Calu3 (cell line): ENCODE measurements around the gene ADAT3. TPM values are rescaled to one million over a fixed set of nuclear protein-coding genes. Genes with fewer than 3 reads are reported as not detected.

ENCODE experiments used
- BruUV-seq: library from RNA; stranded (reverse); fragments of 400-500 nt; replicated peaks from 2 replicates; lab custom pipeline; 2021; lab: Mats Ljungman, UMichigan
- CTCF ChIA-PET: fragments of 300-600 bp; sonication (Branson Sonifier 250); formaldehyde crosslinking; loops from one replicate; lab custom pipeline; 2022; ENCODE audit warnings: antibody characterized with exemption; lab: Charles Lee
- DNase-seq: peaks from one replicate; pipeline ENCODE4 v3.0.0; 2022
- H3K27ac Mint-ChIP-seq: one replicate; pipeline ENCODE4 v1.8.0; 2022; ENCODE audit warnings: mixed read lengths; ENCODE audit not compliant: unreplicated experiment
- H3K27me3 Mint-ChIP-seq: one replicate; pipeline ENCODE4 v1.8.0; 2022; ENCODE audit warnings: mixed read lengths; ENCODE audit not compliant: unreplicated experiment
- H3K36me3 Mint-ChIP-seq: one replicate; pipeline ENCODE4 v1.8.0; 2022; ENCODE audit warnings: mild to moderate bottlenecking, moderate library complexity, mixed read lengths; ENCODE audit not compliant: insufficient read depth, unreplicated experiment
- H3K4me1 Mint-ChIP-seq: one replicate; pipeline ENCODE4 v1.8.0; 2022; ENCODE audit warnings: mild to moderate bottlenecking, low read depth, mixed read lengths; ENCODE audit not compliant: unreplicated experiment
- H3K4me3 Mint-ChIP-seq: one replicate; pipeline ENCODE4 v1.8.0; 2022; ENCODE audit warnings: mild to moderate bottlenecking, low read depth, moderate library complexity, mixed read lengths; ENCODE audit not compliant: unreplicated experiment
- H3K9me3 Mint-ChIP-seq: one replicate; pipeline ENCODE4 v1.8.0; 2022; ENCODE audit warnings: low read depth, mixed read lengths; ENCODE audit not compliant: unreplicated experiment
- CTCF ChIP-seq: fragments of 200-600 bp; IDR thresholded peaks from one replicate; pipeline ENCODE4 v1.8.0; 2022; ENCODE audit warnings: antibody characterized with exemption; ENCODE audit not compliant: unreplicated experiment
- intact Hi-C: fragments of 100-400 bp; cut with micrococcal nuclease; formaldehyde crosslinking; loops from one replicate; pipeline ENCODE4 v1.10.0; 2022; ENCODE audit not compliant: unreplicated experiment
- total RNA-seq: library from RNA; stranded (reverse); gene quantifications from 2 replicates; pipeline ENCODE4 v1.2.3, GENCODE V29; 2022

The ADAT3 gene
- total RNA-seq, 1 experiment from 2014 or later, result 6.7 TPM

DNA sequence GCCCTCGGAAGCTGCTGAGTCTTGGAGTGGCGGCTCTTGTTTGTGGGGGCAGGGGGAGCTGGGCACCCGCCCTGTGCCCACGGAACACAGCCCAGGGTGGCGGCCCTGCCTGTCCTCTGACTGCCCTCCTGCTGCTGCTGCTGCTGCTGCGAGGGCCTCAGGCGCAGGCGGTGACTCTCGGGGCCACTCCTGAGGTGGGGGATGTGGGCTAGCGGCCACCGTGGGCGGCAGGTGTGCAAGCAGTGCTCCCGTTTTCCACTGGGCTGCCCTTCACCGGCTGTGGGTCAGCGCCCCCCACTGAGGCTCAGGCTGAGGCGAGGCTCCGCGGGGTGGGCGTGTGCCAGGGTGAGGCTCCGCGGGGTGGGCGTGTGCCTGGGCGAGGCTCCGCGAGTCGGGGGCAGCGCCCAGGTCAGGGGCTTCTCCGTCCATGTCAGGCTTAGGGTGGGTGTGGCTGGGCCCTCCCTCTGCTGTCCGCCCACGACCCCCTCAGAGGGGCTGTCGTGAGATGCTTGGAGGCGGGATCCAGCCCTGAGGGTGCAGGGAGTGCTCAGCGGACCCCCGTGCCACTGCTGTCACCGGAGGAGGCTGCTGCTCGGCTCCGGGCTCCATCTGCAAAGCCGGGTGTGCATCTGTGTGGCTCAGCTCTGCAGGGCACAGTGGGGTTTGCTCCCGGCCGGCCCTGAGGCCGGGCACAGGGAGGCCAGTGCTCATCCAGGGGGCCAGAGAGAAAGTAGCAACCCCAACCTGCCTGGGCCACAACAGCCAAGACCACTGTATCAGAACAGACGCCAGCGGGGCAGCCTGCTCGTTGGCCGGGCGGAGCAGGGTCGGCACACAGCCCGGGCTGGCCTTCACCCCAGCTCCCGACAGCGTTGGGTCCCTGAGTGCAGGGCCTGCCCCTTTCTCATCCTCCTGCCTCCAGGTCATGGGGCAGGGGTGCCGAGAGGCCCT, 50.2 kb downstream of the ADAT3 start:
- Mint-ChIP-seq H3K4me3 (no peak overlapping the region), H3K27ac (no peak overlapping the region), H3K4me1 (no peaks in the 10 kb centered on the region), H3K36me3 (peaks cover 10% of the 10 kb centered on the region), H3K27me3 (no peaks in the 10 kb centered on the region), H3K9me3 (no peaks in the 10 kb centered on the region)
- CTCF ChIA-PET, result interaction anchor here (0.6 to 1.0 kb wide), 2 partner anchors 7 to 52 kb away, joined by 4 read pairs; no protein-coding TSS in a partner anchor
- intact Hi-C loops, result no loop called here
- no peak for DNase-seq
- no peak for TF ChIP-seq CTCF
- no TSS peak for BruUV-seq

- CTCF ChIA-PET, result interaction anchor here (1.0 kb wide), 1 partner anchor 8 kb away, joined by 4 read pairs; no protein-coding TSS in a partner anchor
- H3K36me3 Mint-ChIP-seq, result peaks cover 10% of the 10 kb centered on the region
- no peak for TF ChIP-seq CTCF
- intact Hi-C loops, result no loop called here
- H3K9me3 Mint-ChIP-seq, result no peaks in the 10 kb centered on the region
- H3K27ac Mint-ChIP-seq, result no peak overlapping the region
- BruUV-seq, result no TSS peak
- no peaks in the 10 kb centered on the region for H3K4me1 Mint-ChIP-seq
- H3K4me3 Mint-ChIP-seq, result no peak overlapping the region
- H3K27me3 Mint-ChIP-seq, result no peaks in the 10 kb centered on the region
- DNase-seq, result no peak
Observed at GRCh38 chr19:1956122-1956494, 50.9 kb downstream of the ADAT3 start.

GRCh38 chr19:1956868-1957492, 51.8 kb downstream of the ADAT3 start:
- no peaks in the 10 kb centered on the region for H3K27me3 Mint-ChIP-seq

More at GRCh38 chr19:1956868-1957492, 51.8 kb downstream of the ADAT3 start:
- peaks cover 13% of the 10 kb centered on the region for H3K36me3 Mint-ChIP-seq
- H3K4me3 Mint-ChIP-seq, result no peak overlapping the region
- H3K4me1 Mint-ChIP-seq, result no peaks in the 10 kb centered on the region
- no peaks in the 10 kb centered on the region for H3K9me3 Mint-ChIP-seq
- intact Hi-C loops, result no loop called here
- TF ChIP-seq CTCF, result no peak
- CTCF ChIA-PET, result interaction anchor here (1.0 kb wide), 1 partner anchor 9 kb away, joined by 4 read pairs; no protein-coding TSS in a partner anchor
- no peak for DNase-seq
- no peak overlapping the region for H3K27ac Mint-ChIP-seq
- no TSS peak for BruUV-seq
